Ishikawa (cell line): Measurements from ENCODE around the gene RNH1.

Source experiments
- CEBPB ChIP-seq: IDR thresholded peaks from 2 replicates; pipeline ENCODE4 v1.6.1; 2012
- CREB1 ChIP-seq: IDR thresholded peaks from 2 replicates; pipeline ENCODE4 v1.6.1; 2012; ENCODE audit warnings: low read depth
- EGR1 ChIP-seq: IDR thresholded peaks from 2 replicates; pipeline ENCODE4 v1.6.1; 2012
- EP300 ChIP-seq: IDR thresholded peaks from 2 replicates; pipeline ENCODE4 v1.6.1; 2012; ENCODE audit warnings: borderline replicate concordance
- FOXM1 ChIP-seq: IDR thresholded peaks from 2 replicates; pipeline ENCODE4 v1.6.1; 2012; ENCODE audit warnings: low read depth, borderline replicate concordance
- MAX ChIP-seq: IDR thresholded peaks from 2 replicates; pipeline ENCODE4 v1.6.1; 2012
- NFIC ChIP-seq: IDR thresholded peaks from 2 replicates; pipeline ENCODE4 v1.6.1; 2012
- RAD21 ChIP-seq: IDR thresholded peaks from 2 replicates; pipeline ENCODE4 v1.6.1; 2012; ENCODE audit warnings: low read depth
- REST ChIP-seq: IDR thresholded peaks from 2 replicates; pipeline ENCODE4 v1.6.1; 2012; ENCODE audit warnings: low read depth, mild to moderate bottlenecking
- TCF12 ChIP-seq: IDR thresholded peaks from 2 replicates; pipeline ENCODE4 v1.6.1; 2012; ENCODE audit warnings: low read depth
- YY1 ChIP-seq: IDR thresholded peaks from 2 replicates; pipeline ENCODE4 v1.6.1; 2012; ENCODE audit warnings: low read depth

GRCh38 chr11:555227-555779, 48.3 kb upstream of the RNH1 start:
- TF ChIP-seq TCF12 (no peak), NFIC (no peak), MAX (no peak), CEBPB (no peak), RAD21 (no peak), EP300 (no peak), REST (no peak), FOXM1 (no peak), EGR1 (no peak), YY1 (no peak), CREB1 (no peak)
